Adrenal gland (tissue), 12 donors: ENCODE measurements around the gene IL1F10. TPM values are rescaled to one million over a fixed set of nuclear protein-coding genes. Genes with fewer than 3 reads are reported as not detected.

Source experiments
- DNase-seq, 7 donors: peaks; one replicate each; pipeline ENCODE4 v3.0.0-alpha.2; 2019 to 2020
- H3K27ac ChIP-seq, 5 donors: fragments of 200-600 bp; sonication (generic) in 4 of 5; 1 replicate in 3 of 5; 2 replicates in 2 of 5; pipeline versions ENCODE4 v1.5.1 to v1.8.0; 2016 to 2020; ENCODE audit warnings: mild to moderate bottlenecking in 1 of 5
- H3K27me3 ChIP-seq: fragments of 200-600 bp; 2 replicates; pipeline ENCODE4 v1.8.0; 2021
- H3K36me3 ChIP-seq, 2 donors: fragments of 200-600 bp; replicated peaks in 1 of 2; 1 replicate in 1 of 2; 2 replicates in 1 of 2; pipeline versions ENCODE4 v1.5.1 to v1.8.0; 2018 to 2022
- H3K4me1 ChIP-seq, 2 donors: fragments of 200-600 bp; replicated peaks in 1 of 2; 1 replicate in 1 of 2; 2 replicates in 1 of 2; pipeline versions ENCODE4 v1.5.1 to v1.8.0; 2018 to 2021
- H3K4me3 ChIP-seq, 4 donors: fragments of 200-600 bp; sonication (generic) in 3 of 4; one replicate each; pipeline ENCODE4 v1.5.1; 2016 to 2018
- H3K9me3 ChIP-seq, 3 donors: fragments of 200-600 bp; sonication (generic) in 1 of 3; replicated peaks in 1 of 3; 1 replicate in 2 of 3; 2 replicates in 1 of 3; pipeline versions ENCODE4 v1.5.1 to v1.8.0; 2016 to 2021
- POLR2A ChIP-seq, 2 donors: fragments of 450-650 bp; IDR thresholded peaks; one replicate each; pipeline ENCODE4 v1.6.1; 2017; ENCODE audit warnings: antibody characterized with exemption in 2 of 2, mild to moderate bottlenecking in 2 of 2, moderate library complexity in 1 of 2
- WGBS, 4 donors: extraction: QIAGEN DNeasy Blood & Tissue Kit in 2 of 4; methylation state at CpG; one replicate each; pipeline versions ENCODE4 v1.1.5 to v1.1.7; 2013 to 2017; 5-methylcytosine and 5-hydroxymethylcytosine counted together
- intact Hi-C, 2 donors: fragments of 100-400 bp; cut with DNase I; formaldehyde crosslinking; loops; one replicate each; pipeline versions ENCODE4 v1.14.1 to v1.15.0; 2022 to 2023
- polyA plus RNA-seq, 3 donors: library from polyadenylated mRNA; stranded (reverse); fragments of 200-250 nt in 2 of 3; fragments of 350-450 nt in 1 of 3; fragmentation: Illumina TruSeq in 1 of 3; extraction: RNeasy Lipid Tissue Mini Kit (QIAGEN cat#74804) in 1 of 3; gene quantifications; one replicate each; pipeline ENCODE4 v1.2.3, GENCODE V29; 2013 to 2014
- total RNA-seq, 9 donors: library from RNA; depleted of rRNA in 4 of 9; stranded (reverse); fragments of >200 nt in 4 of 9; fragments of 120-200 nt in 1 of 9; fragmentation: NEBNext Ultra II Directional in 1 of 9; extraction: Animal tissue kit (Norgen Biotek cat#: 25700) in 1 of 9; gene quantifications; one replicate each; pipeline versions ENCODE4 v1.1.0 to v1.2.4, GENCODE V29; 2013 to 2023
- TF ChIP-seq, protein P1 (sequence below), 6 experiments: fragments of 450-650 bp in 4 of 6; fragments of 200-600 bp in 2 of 6; sonication (generic) in 1 of 6; IDR thresholded peaks; 1 replicate in 5 of 6; 2 replicates in 1 of 6; pipeline versions ENCODE4 v1.5.1 to v1.8.0; 2016 to 2021; ENCODE audit warnings: antibody characterized with exemption in 6 of 6, mild to moderate bottlenecking in 2 of 6, moderate library complexity in 1 of 6
- donor health status: healthy with polysubstance abuse.
- donor health status: Bipolar disorder and iron deficiency.
- donor health status: DM: yes; HTN: yes; CAD: no.
- donor health status: DM: no; HTN: no; CAD: no.
- donor health status: DM: no; HTN: no; CAD: no.
- donor health status: DM: yes; HTN: yes; CAD: no.

The IL1F10 gene
- total and polyA plus RNA-seq, 12 donors: not detected

GRCh38 chr2:113061896-113062770 is 5.6 kb upstream of the IL1F10 start:
- no peak for TF ChIP-seq POLR2A (IDR thresholded peaks at IDR 0.05)
- TF ChIP-seq, protein P1, sequence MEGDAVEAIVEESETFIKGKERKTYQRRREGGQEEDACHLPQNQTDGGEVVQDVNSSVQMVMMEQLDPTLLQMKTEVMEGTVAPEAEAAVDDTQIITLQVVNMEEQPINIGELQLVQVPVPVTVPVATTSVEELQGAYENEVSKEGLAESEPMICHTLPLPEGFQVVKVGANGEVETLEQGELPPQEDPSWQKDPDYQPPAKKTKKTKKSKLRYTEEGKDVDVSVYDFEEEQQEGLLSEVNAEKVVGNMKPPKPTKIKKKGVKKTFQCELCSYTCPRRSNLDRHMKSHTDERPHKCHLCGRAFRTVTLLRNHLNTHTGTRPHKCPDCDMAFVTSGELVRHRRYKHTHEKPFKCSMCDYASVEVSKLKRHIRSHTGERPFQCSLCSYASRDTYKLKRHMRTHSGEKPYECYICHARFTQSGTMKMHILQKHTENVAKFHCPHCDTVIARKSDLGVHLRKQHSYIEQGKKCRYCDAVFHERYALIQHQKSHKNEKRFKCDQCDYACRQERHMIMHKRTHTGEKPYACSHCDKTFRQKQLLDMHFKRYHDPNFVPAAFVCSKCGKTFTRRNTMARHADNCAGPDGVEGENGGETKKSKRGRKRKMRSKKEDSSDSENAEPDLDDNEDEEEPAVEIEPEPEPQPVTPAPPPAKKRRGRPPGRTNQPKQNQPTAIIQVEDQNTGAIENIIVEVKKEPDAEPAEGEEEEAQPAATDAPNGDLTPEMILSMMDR (IDR thresholded peaks at IDR 0.05): no peak
- no peak overlapping the region for H3K4me3 ChIP-seq
- H3K4me1 ChIP-seq: no peaks in the 10 kb centered on the region
- H3K9me3 ChIP-seq: no peaks in the 10 kb centered on the region
- WGBS, 4 donors: 83 to 87% (median 84%) methylated on average over 9 to 18 of the region's 18 CpGs
- intact Hi-C loops: no loop called here
- H3K27ac ChIP-seq: no peak overlapping the region
- H3K27me3 ChIP-seq: peaks cover 4% of the 10 kb centered on the region
- no peaks in the 10 kb centered on the region for H3K36me3 ChIP-seq
- no peak for DNase-seq

- Histone ChIP-seq H3K4me1 (no peaks in the 10 kb centered on the region), H3K36me3 (no peaks in the 10 kb centered on the region), H3K4me3 (no peak overlapping the region), H3K9me3 (no peaks in the 10 kb centered on the region), H3K27me3 (peaks cover 4% of the 10 kb centered on the region), H3K27ac (no peak overlapping the region)
- DNase-seq: no peak
- intact Hi-C loops: no loop called here
- TF ChIP-seq, protein P1 (IDR thresholded peaks at IDR 0.05): no peak
- TF ChIP-seq POLR2A (IDR thresholded peaks at IDR 0.05): no peak
- WGBS, 4 donors: 70 to 88% (median 80%) methylated on average over 5 of the region's 5 CpGs
These were observed 3.5 kb upstream of the IL1F10 start for GRCh38 chr2:113064281-113064680.

DNA sequence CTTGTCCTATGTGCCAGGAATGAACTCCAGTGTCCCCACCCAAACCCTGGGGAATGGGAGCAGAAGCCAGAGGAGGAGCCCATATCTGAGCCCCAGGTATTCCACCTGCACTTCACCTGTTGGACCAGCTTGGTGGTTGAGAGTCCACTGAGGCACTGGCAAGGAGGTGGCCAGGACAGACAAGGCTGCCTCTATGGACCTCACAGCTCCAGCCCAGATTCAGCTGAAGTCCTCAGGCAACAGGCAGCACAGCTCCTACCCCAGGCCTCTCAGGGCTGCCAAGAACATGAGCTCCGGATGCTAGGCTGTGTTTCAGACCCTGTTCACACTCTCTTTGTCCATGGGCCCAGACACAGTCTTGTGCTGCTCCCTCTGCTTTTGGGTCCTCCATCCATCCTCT is 2.9 kb upstream of the IL1F10 start:
- intact Hi-C loops: no loop called here
- 74 to 87% (median 78%) methylated on average over 1 of the region's 1 CpG for WGBS, 4 donors
- DNase-seq: no peak

GRCh38 chr2:113068249-113068648 is 479 bp downstream of the IL1F10 start:
- TF ChIP-seq, protein P1 (IDR thresholded peaks at IDR 0.05): no peak
- no peak for TF ChIP-seq POLR2A (IDR thresholded peaks at IDR 0.05)
- Histone ChIP-seq H3K4me3 (no peak overlapping the region), H3K4me1 (no peaks in the 10 kb centered on the region), H3K27me3 (no peaks in the 10 kb centered on the region), H3K36me3 (no peaks in the 10 kb centered on the region), H3K9me3 (no peaks in the 10 kb centered on the region), H3K27ac (no peak overlapping the region)
- intact Hi-C loops: no loop called here
- DNase-seq: no peak
- WGBS, 4 donors: 67 to 75% (median 71%) methylated on average over 2 of the region's 2 CpGs

More for the DNA sequence above, 2.9 kb upstream of the IL1F10 start:
- peaks cover 4% of the 10 kb centered on the region for H3K27me3 ChIP-seq
- no peaks in the 10 kb centered on the region for H3K36me3 ChIP-seq
- H3K9me3 ChIP-seq: no peaks in the 10 kb centered on the region
- H3K27ac ChIP-seq: no peak overlapping the region
- no peak for TF ChIP-seq POLR2A (IDR thresholded peaks at IDR 0.05)
- TF ChIP-seq, protein P1 (IDR thresholded peaks at IDR 0.05): no peak
- H3K4me1 ChIP-seq: no peaks in the 10 kb centered on the region
- no peak overlapping the region for H3K4me3 ChIP-seq
